Body of pancreas (tissue), 4 donors: ENCODE data around the gene EMC8.

Experiments
- CTCF ChIP-seq, 7 experiments: fragments of 450-650 bp in 4 of 7; fragments of 200-600 bp in 3 of 7; sonication (generic) in 3 of 7; IDR thresholded peaks; one replicate each; pipeline ENCODE4 v1.5.1; 2016 to 2019; ENCODE audit warnings: antibody characterized with exemption in 7 of 7
- POLR2A ChIP-seq, 3 donors: fragments of 450-650 bp; IDR thresholded peaks; one replicate each; pipeline ENCODE4 v1.6.1; 2016; ENCODE audit warnings: antibody characterized with exemption in 3 of 3, mild to moderate bottlenecking in 2 of 3

GRCh38 chr16:85820604-85821372 is 21.4 kb upstream of the EMC8 start:
- TF ChIP-seq POLR2A (IDR thresholded peaks at IDR 0.05) (no peak), CTCF (IDR thresholded peaks at IDR 0.05) (no peak)
